Gastroesophageal sphincter (tissue), 3 donors: ENCODE measurements around the gene TMEM117.

Experiments
- POLR2A ChIP-seq, 2 donors: fragments of 450-650 bp; IDR thresholded peaks; one replicate each; pipeline ENCODE4 v1.6.1; 2017; ENCODE audit warnings: antibody characterized with exemption in 2 of 2, mild to moderate bottlenecking in 2 of 2, moderate library complexity in 1 of 2
- POLR2AphosphoS5 ChIP-seq: sonication (generic); formaldehyde crosslinking; IDR thresholded peaks from one replicate; pipeline ENCODE4 v1.6.1; 2017; ENCODE audit warnings: antibody characterized with exemption
- TF ChIP-seq, protein P1 (sequence below), 4 experiments: fragments of 200-600 bp in 2 of 4; fragments of 450-650 bp in 2 of 4; sonication (generic) in 1 of 4; IDR thresholded peaks; one replicate each; pipeline ENCODE4 v1.5.1; 2017 to 2019; ENCODE audit warnings: antibody characterized with exemption in 4 of 4, mild to moderate bottlenecking in 2 of 4, moderate library complexity in 2 of 4

DNA sequence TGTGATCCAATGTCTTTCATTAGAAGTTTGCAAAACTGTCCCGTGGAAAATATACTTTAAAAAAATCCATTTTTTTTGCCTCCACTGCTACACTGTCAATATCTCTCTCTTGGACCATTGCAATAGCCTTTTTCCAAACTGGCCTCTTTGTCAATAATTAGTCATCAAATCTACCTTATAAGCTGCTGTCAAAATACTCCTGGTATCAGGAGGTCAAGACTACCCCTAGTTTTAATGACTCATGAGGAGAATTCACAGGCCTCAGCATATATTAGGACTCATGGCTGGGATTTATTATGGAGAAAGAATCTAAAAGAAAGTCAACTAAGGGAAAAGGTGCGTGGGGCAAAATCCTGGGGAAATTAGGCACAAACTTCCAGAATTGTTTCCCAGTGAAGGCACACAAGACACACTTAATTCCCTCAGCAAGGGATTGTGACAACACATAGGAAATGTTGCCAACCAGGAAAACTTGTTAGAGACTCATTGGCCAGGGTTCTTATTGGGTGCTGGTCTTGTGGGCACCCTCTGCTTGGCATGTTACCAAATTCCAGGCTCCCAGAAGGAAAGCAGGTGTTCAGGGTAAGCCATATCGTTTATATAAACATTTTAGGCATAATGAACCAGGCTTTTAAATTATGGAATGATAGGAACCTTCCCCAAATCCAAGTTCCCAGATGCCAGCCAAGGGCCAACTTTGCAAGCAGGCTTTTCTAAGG, 56.1 kb downstream of the TMEM117 start:
- TF ChIP-seq POLR2A (IDR thresholded peaks at IDR 0.05) (no peak), POLR2AphosphoS5 (no peak)
- TF ChIP-seq, protein P1, sequence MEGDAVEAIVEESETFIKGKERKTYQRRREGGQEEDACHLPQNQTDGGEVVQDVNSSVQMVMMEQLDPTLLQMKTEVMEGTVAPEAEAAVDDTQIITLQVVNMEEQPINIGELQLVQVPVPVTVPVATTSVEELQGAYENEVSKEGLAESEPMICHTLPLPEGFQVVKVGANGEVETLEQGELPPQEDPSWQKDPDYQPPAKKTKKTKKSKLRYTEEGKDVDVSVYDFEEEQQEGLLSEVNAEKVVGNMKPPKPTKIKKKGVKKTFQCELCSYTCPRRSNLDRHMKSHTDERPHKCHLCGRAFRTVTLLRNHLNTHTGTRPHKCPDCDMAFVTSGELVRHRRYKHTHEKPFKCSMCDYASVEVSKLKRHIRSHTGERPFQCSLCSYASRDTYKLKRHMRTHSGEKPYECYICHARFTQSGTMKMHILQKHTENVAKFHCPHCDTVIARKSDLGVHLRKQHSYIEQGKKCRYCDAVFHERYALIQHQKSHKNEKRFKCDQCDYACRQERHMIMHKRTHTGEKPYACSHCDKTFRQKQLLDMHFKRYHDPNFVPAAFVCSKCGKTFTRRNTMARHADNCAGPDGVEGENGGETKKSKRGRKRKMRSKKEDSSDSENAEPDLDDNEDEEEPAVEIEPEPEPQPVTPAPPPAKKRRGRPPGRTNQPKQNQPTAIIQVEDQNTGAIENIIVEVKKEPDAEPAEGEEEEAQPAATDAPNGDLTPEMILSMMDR (IDR thresholded peaks at IDR 0.05): no peak
